ENCODE results near the gene NOS1.

NOS1 gene

DNA sequence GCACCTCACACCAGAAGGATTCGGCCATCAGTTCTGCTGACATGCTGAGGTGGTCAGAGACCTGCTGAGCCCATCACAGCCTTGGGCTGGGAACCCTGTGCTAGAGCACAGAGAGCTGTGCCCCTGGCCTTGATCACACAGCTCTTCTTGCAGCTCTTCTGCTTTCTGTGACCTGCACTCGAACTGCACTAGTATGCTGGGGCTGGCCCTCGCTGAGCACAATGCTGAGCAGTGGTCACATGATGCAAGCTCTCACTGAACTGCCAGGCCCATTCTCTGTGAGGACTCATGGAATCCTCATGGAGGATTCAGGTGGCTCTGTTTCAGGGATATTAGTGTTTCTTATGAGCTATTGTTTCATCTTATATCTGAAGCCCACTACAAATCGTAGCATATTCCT is 193.7 kb downstream of the NOS1 start (continued):
- TF ChIP-seq, protein P1, sequence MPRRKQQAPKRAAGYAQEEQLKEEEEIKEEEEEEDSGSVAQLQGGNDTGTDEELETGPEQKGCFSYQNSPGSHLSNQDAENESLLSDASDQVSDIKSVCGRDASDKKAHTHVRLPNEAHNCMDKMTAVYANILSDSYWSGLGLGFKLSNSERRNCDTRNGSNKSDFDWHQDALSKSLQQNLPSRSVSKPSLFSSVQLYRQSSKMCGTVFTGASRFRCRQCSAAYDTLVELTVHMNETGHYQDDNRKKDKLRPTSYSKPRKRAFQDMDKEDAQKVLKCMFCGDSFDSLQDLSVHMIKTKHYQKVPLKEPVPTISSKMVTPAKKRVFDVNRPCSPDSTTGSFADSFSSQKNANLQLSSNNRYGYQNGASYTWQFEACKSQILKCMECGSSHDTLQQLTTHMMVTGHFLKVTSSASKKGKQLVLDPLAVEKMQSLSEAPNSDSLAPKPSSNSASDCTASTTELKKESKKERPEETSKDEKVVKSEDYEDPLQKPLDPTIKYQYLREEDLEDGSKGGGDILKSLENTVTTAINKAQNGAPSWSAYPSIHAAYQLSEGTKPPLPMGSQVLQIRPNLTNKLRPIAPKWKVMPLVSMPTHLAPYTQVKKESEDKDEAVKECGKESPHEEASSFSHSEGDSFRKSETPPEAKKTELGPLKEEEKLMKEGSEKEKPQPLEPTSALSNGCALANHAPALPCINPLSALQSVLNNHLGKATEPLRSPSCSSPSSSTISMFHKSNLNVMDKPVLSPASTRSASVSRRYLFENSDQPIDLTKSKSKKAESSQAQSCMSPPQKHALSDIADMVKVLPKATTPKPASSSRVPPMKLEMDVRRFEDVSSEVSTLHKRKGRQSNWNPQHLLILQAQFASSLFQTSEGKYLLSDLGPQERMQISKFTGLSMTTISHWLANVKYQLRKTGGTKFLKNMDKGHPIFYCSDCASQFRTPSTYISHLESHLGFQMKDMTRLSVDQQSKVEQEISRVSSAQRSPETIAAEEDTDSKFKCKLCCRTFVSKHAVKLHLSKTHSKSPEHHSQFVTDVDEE (CRISPR knock-in tag; IDR thresholded peaks at IDR 0.05) = no peak
- no peak for TF ChIP-seq SNAI2 (CRISPR knock-in tag; IDR thresholded peaks at IDR 0.05)
- TF ChIP-seq PPARA (CRISPR knock-in tag; IDR thresholded peaks at IDR 0.05; ENCODE audit: borderline replicate concordance) = no peak
- TF ChIP-seq ZFP30 (CRISPR knock-in tag; IDR thresholded peaks at IDR 0.05) = no peak
- no peak for TF ChIP-seq ISL1 (CRISPR knock-in tag; IDR thresholded peaks at IDR 0.05)
- no peak for TF ChIP-seq ESRRG (CRISPR knock-in tag; IDR thresholded peaks at IDR 0.05)
- no peak for TF ChIP-seq ZC3H10 (CRISPR knock-in tag; IDR thresholded peaks at IDR 0.05)
- TF ChIP-seq ARNTL (CRISPR knock-in tag; IDR thresholded peaks at IDR 0.05; ENCODE audit: borderline replicate concordance, low read depth) = no peak
- TF ChIP-seq ZNF565 (CRISPR knock-in tag; conservative IDR thresholded peaks at IDR 0.05; ENCODE audit: low read depth) = no peak
- no peak for TF ChIP-seq BACH2 (CRISPR knock-in tag; IDR thresholded peaks at IDR 0.05; ENCODE audit: borderline replicate concordance)
- no peak for TF ChIP-seq TOX (CRISPR knock-in tag; IDR thresholded peaks at IDR 0.05; ENCODE audit: borderline replicate concordance)
- no peak for TF ChIP-seq ZNF8 (CRISPR knock-in tag; IDR thresholded peaks at IDR 0.05)

DNA sequence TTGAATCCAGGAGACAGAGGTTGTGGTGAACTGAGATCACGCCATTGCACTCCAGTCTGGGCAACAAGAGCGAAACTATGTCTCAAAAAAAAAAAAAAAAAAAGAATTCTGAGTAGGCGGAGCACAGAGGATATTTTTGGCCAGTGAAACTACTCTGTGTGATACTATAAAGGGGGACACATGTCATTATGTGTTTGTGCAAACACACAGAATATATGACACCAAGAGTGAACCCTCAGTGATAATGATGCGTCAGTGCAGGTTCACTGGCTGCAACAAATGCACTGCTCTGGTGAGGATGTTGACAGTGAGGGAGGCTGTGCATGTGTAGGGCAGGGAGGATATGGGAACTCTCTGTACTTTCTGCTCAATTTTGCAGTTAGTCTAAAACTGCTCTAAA is 195.3 kb downstream of the NOS1 start:
- no peak for ATAC-seq
- TF ChIP-seq ISL1 (CRISPR knock-in tag; IDR thresholded peaks at IDR 0.05) (no peak), RARB (CRISPR knock-in tag; IDR thresholded peaks at IDR 0.05) (no peak), ZNF70 (CRISPR knock-in tag; IDR thresholded peaks at IDR 0.05) (no peak), ZC3H10 (CRISPR knock-in tag; IDR thresholded peaks at IDR 0.05) (no peak), ZFP3 (CRISPR knock-in tag; IDR thresholded peaks at IDR 0.05) (no peak), BACH2 (CRISPR knock-in tag; IDR thresholded peaks at IDR 0.05; ENCODE audit: borderline replicate concordance) (no peak)
- TF ChIP-seq, protein P2, sequence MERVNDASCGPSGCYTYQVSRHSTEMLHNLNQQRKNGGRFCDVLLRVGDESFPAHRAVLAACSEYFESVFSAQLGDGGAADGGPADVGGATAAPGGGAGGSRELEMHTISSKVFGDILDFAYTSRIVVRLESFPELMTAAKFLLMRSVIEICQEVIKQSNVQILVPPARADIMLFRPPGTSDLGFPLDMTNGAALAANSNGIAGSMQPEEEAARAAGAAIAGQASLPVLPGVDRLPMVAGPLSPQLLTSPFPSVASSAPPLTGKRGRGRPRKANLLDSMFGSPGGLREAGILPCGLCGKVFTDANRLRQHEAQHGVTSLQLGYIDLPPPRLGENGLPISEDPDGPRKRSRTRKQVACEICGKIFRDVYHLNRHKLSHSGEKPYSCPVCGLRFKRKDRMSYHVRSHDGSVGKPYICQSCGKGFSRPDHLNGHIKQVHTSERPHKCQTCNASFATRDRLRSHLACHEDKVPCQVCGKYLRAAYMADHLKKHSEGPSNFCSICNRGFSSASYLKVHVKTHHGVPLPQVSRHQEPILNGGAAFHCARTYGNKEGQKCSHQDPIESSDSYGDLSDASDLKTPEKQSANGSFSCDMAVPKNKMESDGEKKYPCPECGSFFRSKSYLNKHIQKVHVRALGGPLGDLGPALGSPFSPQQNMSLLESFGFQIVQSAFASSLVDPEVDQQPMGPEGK (CRISPR knock-in tag; IDR thresholded peaks at IDR 0.05; ENCODE audit: borderline replicate concordance) = no peak
- TF ChIP-seq, protein P1 (CRISPR knock-in tag; IDR thresholded peaks at IDR 0.05) = no peak
- TF ChIP-seq, protein P3, sequence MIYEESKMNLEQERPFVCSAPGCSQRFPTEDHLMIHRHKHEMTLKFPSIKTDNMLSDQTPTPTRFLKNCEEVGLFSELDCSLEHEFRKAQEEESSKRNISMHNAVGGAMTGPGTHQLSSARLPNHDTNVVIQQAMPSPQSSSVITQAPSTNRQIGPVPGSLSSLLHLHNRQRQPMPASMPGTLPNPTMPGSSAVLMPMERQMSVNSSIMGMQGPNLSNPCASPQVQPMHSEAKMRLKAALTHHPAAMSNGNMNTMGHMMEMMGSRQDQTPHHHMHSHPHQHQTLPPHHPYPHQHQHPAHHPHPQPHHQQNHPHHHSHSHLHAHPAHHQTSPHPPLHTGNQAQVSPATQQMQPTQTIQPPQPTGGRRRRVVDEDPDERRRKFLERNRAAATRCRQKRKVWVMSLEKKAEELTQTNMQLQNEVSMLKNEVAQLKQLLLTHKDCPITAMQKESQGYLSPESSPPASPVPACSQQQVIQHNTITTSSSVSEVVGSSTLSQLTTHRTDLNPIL (CRISPR knock-in tag; IDR thresholded peaks at IDR 0.05; ENCODE audit: low read depth) = no peak

DNA sequence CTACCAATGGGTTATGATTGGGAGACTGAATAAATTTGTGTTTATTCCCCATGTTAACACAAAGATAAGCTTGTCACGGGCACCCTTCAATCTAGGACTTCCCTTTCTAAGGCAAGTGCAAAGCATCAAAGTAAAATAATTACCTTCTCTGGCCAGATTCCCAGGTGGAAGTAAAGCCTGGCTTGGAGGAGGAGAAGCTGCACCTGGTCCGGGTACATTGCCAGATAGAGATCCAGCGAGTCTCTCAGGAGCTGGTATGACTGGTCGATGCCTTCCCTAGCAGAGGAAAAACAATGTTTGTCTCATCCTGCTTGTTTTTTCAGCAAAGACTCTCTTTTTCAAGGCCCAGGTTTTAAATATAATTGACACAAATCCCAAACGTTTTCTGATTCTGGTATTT is 196.1 kb downstream of the NOS1 start:
- no peak for ATAC-seq
- no peak for TF ChIP-seq ZC3H10 (CRISPR knock-in tag; IDR thresholded peaks at IDR 0.05)
- no peak for TF ChIP-seq GLIS3 (CRISPR knock-in tag; IDR thresholded peaks at IDR 0.05)

DNA sequence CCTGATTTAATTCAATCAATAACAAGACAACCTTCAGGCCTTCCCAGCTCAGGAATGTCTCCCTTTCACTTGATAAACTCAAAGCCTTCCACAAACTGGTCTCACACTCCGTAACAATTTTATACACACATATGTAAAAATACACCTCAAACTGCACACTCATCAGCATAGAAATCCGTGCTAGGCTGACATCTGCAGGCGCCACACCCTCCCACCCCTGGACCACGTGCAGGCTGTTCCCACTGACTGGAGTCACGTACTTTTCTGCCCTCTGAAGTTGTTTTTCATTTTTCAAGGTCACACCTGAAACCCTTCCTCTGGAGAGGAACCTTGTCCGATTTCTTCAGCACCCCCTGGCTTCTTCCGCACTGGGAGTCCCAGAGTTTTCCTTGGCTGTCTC is 198.8 kb downstream of the NOS1 start:
- no peak for ATAC-seq
- TF ChIP-seq SNAI2 (CRISPR knock-in tag; IDR thresholded peaks at IDR 0.05) = no peak
- TF ChIP-seq ARNTL (CRISPR knock-in tag; IDR thresholded peaks at IDR 0.05; ENCODE audit: borderline replicate concordance, low read depth) = no peak
- TF ChIP-seq CSDC2 (CRISPR knock-in tag; IDR thresholded peaks at IDR 0.05) = no peak
- TF ChIP-seq, protein P3 (CRISPR knock-in tag; IDR thresholded peaks at IDR 0.05; ENCODE audit: low read depth) = no peak
- TF ChIP-seq, protein P2 (CRISPR knock-in tag; IDR thresholded peaks at IDR 0.05; ENCODE audit: borderline replicate concordance) = no peak
- TF ChIP-seq, protein P4, sequence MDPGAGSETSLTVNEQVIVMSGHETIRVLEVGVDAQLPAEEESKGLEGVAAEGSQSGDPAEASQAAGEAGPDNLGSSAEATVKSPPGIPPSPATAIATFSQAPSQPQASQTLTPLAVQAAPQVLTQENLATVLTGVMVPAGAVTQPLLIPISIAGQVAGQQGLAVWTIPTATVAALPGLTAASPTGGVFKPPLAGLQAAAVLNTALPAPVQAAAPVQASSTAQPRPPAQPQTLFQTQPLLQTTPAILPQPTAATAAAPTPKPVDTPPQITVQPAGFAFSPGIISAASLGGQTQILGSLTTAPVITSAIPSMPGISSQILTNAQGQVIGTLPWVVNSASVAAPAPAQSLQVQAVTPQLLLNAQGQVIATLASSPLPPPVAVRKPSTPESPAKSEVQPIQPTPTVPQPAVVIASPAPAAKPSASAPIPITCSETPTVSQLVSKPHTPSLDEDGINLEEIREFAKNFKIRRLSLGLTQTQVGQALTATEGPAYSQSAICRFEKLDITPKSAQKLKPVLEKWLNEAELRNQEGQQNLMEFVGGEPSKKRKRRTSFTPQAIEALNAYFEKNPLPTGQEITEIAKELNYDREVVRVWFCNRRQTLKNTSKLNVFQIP (CRISPR knock-in tag; IDR thresholded peaks at IDR 0.05; ENCODE audit: borderline replicate concordance, low read depth) = no peak
- TF ChIP-seq ZNF70 (CRISPR knock-in tag; IDR thresholded peaks at IDR 0.05) = no peak
- TF ChIP-seq ZC3H10 (CRISPR knock-in tag; IDR thresholded peaks at IDR 0.05) = no peak
- TF ChIP-seq RARB (CRISPR knock-in tag; IDR thresholded peaks at IDR 0.05) = no peak
- TF ChIP-seq BACH2 (CRISPR knock-in tag; IDR thresholded peaks at IDR 0.05; ENCODE audit: borderline replicate concordance) = no peak

Data from SK-N-SH treated with all-trans-retinoic acid at 6 μM for 48 hours (cell line).